K562 (cell line): Measurements from ENCODE around the gene PHF1. TPM values are rescaled to one million over a fixed set of nuclear protein-coding genes. Genes with fewer than 3 reads are reported as not detected.

Experiments
- DIDO1 ChIP-seq: fragments of 450-650 bp; IDR thresholded peaks from 2 replicates; pipeline ENCODE4 v1.6.1; 2016; ENCODE audit warnings: low read depth, missing biosample characterization, missing genetic modification characterization
- FOXK2 ChIP-seq, 2 experiments: fragments of 450-650 bp; IDR thresholded peaks in 1 of 2; conservative IDR thresholded peaks in 1 of 2; 2 replicates each; pipeline ENCODE4 v1.6.1; 2016; ENCODE audit warnings: low read depth in 2 of 2, mild to moderate bottlenecking in 1 of 2
- GTF2A2 ChIP-seq: IDR thresholded peaks from 2 replicates; pipeline ENCODE4 v1.6.1; 2016; ENCODE audit warnings: mild to moderate bottlenecking, missing genetic modification characterization, missing compliant biosample characterization
- HDAC6 ChIP-seq: IDR thresholded peaks from 2 replicates; pipeline ENCODE4 v1.6.1; 2012; ENCODE audit warnings: low read depth, mild to moderate bottlenecking, control low read depth, inconsistent platforms, low read length, moderate library complexity
- HNRNPLL ChIP-seq: fragments of 200-400 bp; formaldehyde crosslinking; IDR thresholded peaks from 2 replicates; pipeline ENCODE4 v1.6.1; 2017; ENCODE audit warnings: low read length, low read depth, mild to moderate bottlenecking; ENCODE audit not compliant: poor library complexity, severe bottlenecking
- KAT2B ChIP-seq: IDR thresholded peaks from one replicate; pipeline ENCODE4 v1.6.1; 2012; ENCODE audit warnings: low read depth, mild to moderate bottlenecking, control low read depth, inconsistent platforms, low read length, moderate library complexity
- KLF1 ChIP-seq: fragments of 450-650 bp; IDR thresholded peaks from 2 replicates; pipeline ENCODE4 v1.6.1; 2016; ENCODE audit warnings: missing genetic modification characterization, missing compliant biosample characterization
- LARP7 ChIP-seq: fragments of 450-650 bp; IDR thresholded peaks from 2 replicates; pipeline ENCODE4 v1.6.1; 2016
- NCOA1 ChIP-seq: fragments of 450-650 bp; IDR thresholded peaks from 2 replicates; pipeline ENCODE4 v1.6.1; 2016; ENCODE audit warnings: low read depth
- RBFOX2 ChIP-seq: fragments of 200-400 bp; formaldehyde crosslinking; IDR thresholded peaks from 2 replicates; pipeline ENCODE4 v1.6.1; 2017; ENCODE audit warnings: low read depth, mild to moderate bottlenecking, low read length, moderate library complexity
- SMARCE1 ChIP-seq: fragments of 450-650 bp; IDR thresholded peaks from 2 replicates; pipeline ENCODE4 v1.7.1; 2016; ENCODE audit warnings: mild to moderate bottlenecking
- XRCC5 ChIP-seq: fragments of 200-400 bp; formaldehyde crosslinking; IDR thresholded peaks from 2 replicates; pipeline ENCODE4 v1.6.1; 2017; ENCODE audit warnings: low read depth, mild to moderate bottlenecking, low read length
- ZFX ChIP-seq: sonication (generic); formaldehyde crosslinking; IDR thresholded peaks from 2 replicates; pipeline ENCODE4 v1.8.0; 2022; ENCODE audit warnings: mild to moderate bottlenecking, missing genetic modification reagents, moderate library complexity
- ZNF175 ChIP-seq: fragments of 200-800 bp; sonication (Bioruptor generic); IDR thresholded peaks from 2 replicates; pipeline ENCODE4 v1.6.1; 2016; ENCODE audit warnings: low read depth, mild to moderate bottlenecking, missing genetic modification characterization, missing compliant biosample characterization
- ZZZ3 ChIP-seq: fragments of 450-650 bp; IDR thresholded peaks from 2 replicates; pipeline ENCODE4 v1.6.1; 2016; ENCODE audit warnings: antibody characterized with exemption, mild to moderate bottlenecking, moderate library complexity
- polyA plus RNA-seq, 8 experiments: library from polyadenylated mRNA; depleted of rRNA in 4 of 8; stranded (reverse) in 5 of 8; unstranded in 3 of 8; fragments of >200 nt; fragmentation: Nextera tagmentation in 2 of 8; fragmentation: Illumina TruSeq in 1 of 8; extraction: Ambion mirVana in 2 of 8; extraction: Trizol in 1 of 8; gene quantifications; 2 replicates each; pipeline versions ENCODE4 v1.2.1 to v1.2.3, GENCODE V29; 2011 to 2014; ENCODE audit warnings: inconsistent platforms in 1 of 8, missing spikeins in 1 of 8
- total RNA-seq, 7 experiments: library from RNA; depleted of rRNA in 6 of 7; stranded (reverse); fragments of >200 nt in 6 of 7; fragmentation: Illumina TruSeq in 2 of 7; extraction: Trizol in 2 of 7; gene quantifications; 2 replicates each; pipeline versions ENCODE4 v1.2.1 to v1.2.3, GENCODE V29; 2011 to 2021; ENCODE audit warnings: low replicate concordance in 1 of 7
- TF ChIP-seq, protein P1 (sequence below): sonication (generic); formaldehyde crosslinking; IDR thresholded peaks from 2 replicates; pipeline ENCODE4 v1.8.1; 2023; ENCODE audit warnings: mild to moderate bottlenecking, missing genetic modification reagents, moderate library complexity
- TF ChIP-seq, protein P2 (sequence below): fragments of 450-650 bp; formaldehyde crosslinking; IDR thresholded peaks from 2 replicates; pipeline ENCODE4 v1.4.0; 2020; ENCODE audit warnings: mild to moderate bottlenecking, mixed read lengths
- TF ChIP-seq, protein P3 (sequence below): fragments of 200-800 bp; sonication (Bioruptor generic); IDR thresholded peaks from 2 replicates; pipeline ENCODE4 v1.6.1; 2017; ENCODE audit warnings: missing genetic modification characterization, missing compliant biosample characterization
- TF ChIP-seq, protein P4 (sequence below): fragments of 250-450 bp; sonication (Bioruptor Pico); IDR thresholded peaks from 2 replicates; pipeline ENCODE4 v1.8.0; 2021; ENCODE audit warnings: borderline replicate concordance, mild to moderate bottlenecking, moderate library complexity; ENCODE audit not compliant: poor library complexity, severe bottlenecking
- TF ChIP-seq, protein P5 (sequence below), 2 experiments: fragments of 200-800 bp in 1 of 2; sonication (Bioruptor generic) in 1 of 2; sonication (generic) in 1 of 2; formaldehyde crosslinking in 1 of 2; IDR thresholded peaks in 1 of 2; conservative IDR thresholded peaks in 1 of 2; 2 replicates each; pipeline versions ENCODE4 v1.5.0 to v1.6.1; 2016 to 2020; ENCODE audit warnings: missing compliant biosample characterization in 1 of 2, missing genetic modification characterization in 1 of 2, missing genetic modification reagents in 1 of 2

PHF1 gene
- total and polyA plus RNA-seq, 9 of the 15 experiments (the other 6 are each of a cell fraction or from before 2014, with no cell fraction given): 3.7 to 64.2 (median 33.7) TPM

DNA sequence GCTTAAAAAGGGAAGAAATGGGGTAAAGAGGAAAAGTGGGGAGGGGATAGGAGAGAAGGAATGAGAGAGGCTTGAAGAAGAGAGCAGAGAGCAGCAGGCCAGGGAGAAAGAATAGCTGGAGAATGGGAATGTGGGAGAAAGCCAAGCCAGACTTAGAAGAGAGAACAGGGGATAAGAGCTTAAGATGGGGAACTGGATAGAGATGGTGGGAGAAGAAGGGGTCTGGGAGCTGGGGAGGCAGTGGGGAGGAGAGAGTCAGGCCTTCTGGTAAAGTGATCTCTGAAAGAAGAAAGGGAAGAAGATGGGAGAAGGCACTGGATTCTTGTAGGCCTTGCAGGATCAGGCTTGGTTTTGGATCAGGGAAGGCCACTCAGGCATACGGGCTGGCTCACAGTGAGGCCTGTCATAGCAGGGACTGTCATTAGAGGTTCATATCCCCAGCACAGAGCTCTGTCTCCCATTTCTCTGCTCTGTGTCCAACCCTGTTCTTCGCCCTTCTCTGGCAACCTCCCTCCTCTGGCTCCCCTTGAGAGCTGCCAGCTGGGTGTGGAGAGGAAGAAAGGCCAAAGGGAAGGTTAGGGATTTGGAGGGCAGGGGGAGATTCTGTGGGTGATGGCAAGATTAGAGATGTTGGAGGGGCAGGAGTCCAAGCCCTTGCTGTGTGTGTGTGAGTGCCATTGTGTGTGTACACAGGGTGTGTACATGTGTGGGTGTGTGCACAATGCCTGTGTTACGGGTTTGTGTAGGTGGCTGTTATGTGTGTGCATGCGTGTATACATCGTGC, 18.3 kb downstream of the PHF1 start (continued):
- TF ChIP-seq, protein P1, sequence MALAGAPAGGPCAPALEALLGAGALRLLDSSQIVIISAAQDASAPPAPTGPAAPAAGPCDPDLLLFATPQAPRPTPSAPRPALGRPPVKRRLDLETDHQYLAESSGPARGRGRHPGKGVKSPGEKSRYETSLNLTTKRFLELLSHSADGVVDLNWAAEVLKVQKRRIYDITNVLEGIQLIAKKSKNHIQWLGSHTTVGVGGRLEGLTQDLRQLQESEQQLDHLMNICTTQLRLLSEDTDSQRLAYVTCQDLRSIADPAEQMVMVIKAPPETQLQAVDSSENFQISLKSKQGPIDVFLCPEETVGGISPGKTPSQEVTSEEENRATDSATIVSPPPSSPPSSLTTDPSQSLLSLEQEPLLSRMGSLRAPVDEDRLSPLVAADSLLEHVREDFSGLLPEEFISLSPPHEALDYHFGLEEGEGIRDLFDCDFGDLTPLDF: no peak
- TF ChIP-seq NCOA1 (no peak), KLF1 (tag) (no peak), HNRNPLL (no peak), KAT2B (no peak), GTF2A2 (no peak), ZNF175 (CRISPR knock-in tag) (no peak), XRCC5 (no peak), ZZZ3 (no peak), ZFX (CRISPR knock-in tag) (no peak), HDAC6 (no peak), DIDO1 (tag) (no peak), SMARCE1 (peak; percentile 11; the same call in 1 of the 2 replicates), FOXK2 (conservative IDR thresholded peaks at IDR 0.05 in 1 of 2, IDR thresholded peaks at IDR 0.05 in 1 of 2; ENCODE audit: low read depth in 2 of 2) (no peak), RBFOX2 (no peak), LARP7 (peak; percentile 64; the same call in 1 of the 2 replicates)
- TF ChIP-seq, protein P2, sequence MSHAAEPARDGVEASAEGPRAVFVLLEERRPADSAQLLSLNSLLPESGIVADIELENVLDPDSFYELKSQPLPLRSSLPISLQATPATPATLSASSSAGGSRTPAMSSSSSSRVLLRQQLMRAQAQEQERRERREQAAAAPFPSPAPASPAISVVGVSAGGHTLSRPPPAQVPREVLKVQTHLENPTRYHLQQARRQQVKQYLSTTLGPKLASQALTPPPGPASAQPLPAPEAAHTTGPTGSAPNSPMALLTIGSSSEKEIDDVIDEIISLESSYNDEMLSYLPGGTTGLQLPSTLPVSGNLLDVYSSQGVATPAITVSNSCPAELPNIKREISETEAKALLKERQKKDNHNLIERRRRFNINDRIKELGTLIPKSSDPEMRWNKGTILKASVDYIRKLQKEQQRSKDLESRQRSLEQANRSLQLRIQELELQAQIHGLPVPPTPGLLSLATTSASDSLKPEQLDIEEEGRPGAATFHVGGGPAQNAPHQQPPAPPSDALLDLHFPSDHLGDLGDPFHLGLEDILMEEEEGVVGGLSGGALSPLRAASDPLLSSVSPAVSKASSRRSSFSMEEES (CRISPR knock-in tag): no peak
- TF ChIP-seq, protein P3, sequence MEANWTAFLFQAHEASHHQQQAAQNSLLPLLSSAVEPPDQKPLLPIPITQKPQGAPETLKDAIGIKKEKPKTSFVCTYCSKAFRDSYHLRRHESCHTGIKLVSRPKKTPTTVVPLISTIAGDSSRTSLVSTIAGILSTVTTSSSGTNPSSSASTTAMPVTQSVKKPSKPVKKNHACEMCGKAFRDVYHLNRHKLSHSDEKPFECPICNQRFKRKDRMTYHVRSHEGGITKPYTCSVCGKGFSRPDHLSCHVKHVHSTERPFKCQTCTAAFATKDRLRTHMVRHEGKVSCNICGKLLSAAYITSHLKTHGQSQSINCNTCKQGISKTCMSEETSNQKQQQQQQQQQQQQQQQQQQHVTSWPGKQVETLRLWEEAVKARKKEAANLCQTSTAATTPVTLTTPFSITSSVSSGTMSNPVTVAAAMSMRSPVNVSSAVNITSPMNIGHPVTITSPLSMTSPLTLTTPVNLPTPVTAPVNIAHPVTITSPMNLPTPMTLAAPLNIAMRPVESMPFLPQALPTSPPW (CRISPR knock-in tag): no peak
- TF ChIP-seq, protein P4, sequence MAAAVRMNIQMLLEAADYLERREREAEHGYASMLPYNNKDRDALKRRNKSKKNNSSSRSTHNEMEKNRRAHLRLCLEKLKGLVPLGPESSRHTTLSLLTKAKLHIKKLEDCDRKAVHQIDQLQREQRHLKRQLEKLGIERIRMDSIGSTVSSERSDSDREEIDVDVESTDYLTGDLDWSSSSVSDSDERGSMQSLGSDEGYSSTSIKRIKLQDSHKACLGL (CRISPR knock-in tag): no peak
- TF ChIP-seq, protein P5, sequence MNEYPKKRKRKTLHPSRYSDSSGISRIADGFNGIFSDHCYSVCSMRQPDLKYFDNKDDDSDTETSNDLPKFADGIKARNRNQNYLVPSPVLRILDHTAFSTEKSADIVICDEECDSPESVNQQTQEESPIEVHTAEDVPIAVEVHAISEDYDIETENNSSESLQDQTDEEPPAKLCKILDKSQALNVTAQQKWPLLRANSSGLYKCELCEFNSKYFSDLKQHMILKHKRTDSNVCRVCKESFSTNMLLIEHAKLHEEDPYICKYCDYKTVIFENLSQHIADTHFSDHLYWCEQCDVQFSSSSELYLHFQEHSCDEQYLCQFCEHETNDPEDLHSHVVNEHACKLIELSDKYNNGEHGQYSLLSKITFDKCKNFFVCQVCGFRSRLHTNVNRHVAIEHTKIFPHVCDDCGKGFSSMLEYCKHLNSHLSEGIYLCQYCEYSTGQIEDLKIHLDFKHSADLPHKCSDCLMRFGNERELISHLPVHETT (CRISPR knock-in tag; conservative IDR thresholded peaks at IDR 0.05 in 1 of 2, IDR thresholded peaks at IDR 0.05 in 1 of 2): no peak
